Stimulated activated CD4-positive, alpha-beta T cell treated with anti-CD3 and anti-CD28 coated beads, Interleukin-2, amount 100 ng/mL, for 48 hours (primary cell): ENCODE data around the gene CELF4.

ENCODE experiments used
- DNase-seq, 2 donors: peaks; one replicate each; pipeline ENCODE4 v3.0.0-alpha.2; 2020

CELF4 gene

GRCh38 chr18:37270666-37271052, 294.9 kb downstream of the CELF4 start:
- DNase-seq, result no peak

- peak; percentile 23 to 29 for DNase-seq
Observed at GRCh38 chr18:37270038-37270665, 295.4 kb downstream of the CELF4 start.

- no peak for DNase-seq
Observed at GRCh38 chr18:37266290-37266689, 299.3 kb downstream of the CELF4 start.

- no peak for DNase-seq
Observed at GRCh38 chr18:37265382-37265781, 300.2 kb downstream of the CELF4 start.

GRCh38 chr18:37264956-37265355, 300.6 kb downstream of the CELF4 start:
- DNase-seq, result no peak

- DNase-seq, result no peak
Observed at GRCh38 chr18:37261988-37262387, 303.6 kb downstream of the CELF4 start.

- no peak for DNase-seq
Observed at GRCh38 chr18:37261246-37261840, 304.3 kb downstream of the CELF4 start.

- no peak for DNase-seq
Observed at GRCh38 chr18:37260367-37261093, 305.1 kb downstream of the CELF4 start.

GRCh38 chr18:37259711-37260110, 305.9 kb downstream of the CELF4 start:
- no peak for DNase-seq

GRCh38 chr18:37258819-37259218, 306.8 kb downstream of the CELF4 start:
- no peak for DNase-seq

GRCh38 chr18:37258131-37258530, 307.5 kb downstream of the CELF4 start:
- no peak for DNase-seq

- DNase-seq, result no peak
Observed at GRCh38 chr18:37254973-37255372, 310.6 kb downstream of the CELF4 start.

GRCh38 chr18:37254236-37254754, 311.3 kb downstream of the CELF4 start:
- DNase-seq, result no peak

GRCh38 chr18:37253394-37254235, 312.0 kb downstream of the CELF4 start:
- DNase-seq, result no peak

GRCh38 chr18:37252854-37253393, 312.7 kb downstream of the CELF4 start:
- no peak for DNase-seq

- no peak for DNase-seq
Observed at GRCh38 chr18:37252342-37252741, 313.3 kb downstream of the CELF4 start.

GRCh38 chr18:37251679-37252078, 313.9 kb downstream of the CELF4 start:
- no peak for DNase-seq

- no peak for DNase-seq
Observed at GRCh38 chr18:37249895-37250618, 315.5 kb downstream of the CELF4 start.

GRCh38 chr18:37249171-37249886, 316.3 kb downstream of the CELF4 start:
- DNase-seq, result no peak

GRCh38 chr18:37248281-37248680, 317.3 kb downstream of the CELF4 start:
- no peak for DNase-seq

GRCh38 chr18:37247497-37248161, 318.0 kb downstream of the CELF4 start:
- no peak for DNase-seq
